HG03025 (cell line): ENCODE data around the gene ERICH3.

Source experiments
- ATAC-seq: cut with Tn5 transposase; IDR thresholded peaks from one replicate; pipeline ENCODE4 v1.9.1; 2021; ENCODE audit warnings: mild to moderate bottlenecking, moderate library complexity; ENCODE audit not compliant: unreplicated experiment, low FRiP score

The ERICH3 gene

GRCh38 chr1:74523873-74524480 is 149.6 kb downstream of the ERICH3 start:
- no peak for ATAC-seq

DNA sequence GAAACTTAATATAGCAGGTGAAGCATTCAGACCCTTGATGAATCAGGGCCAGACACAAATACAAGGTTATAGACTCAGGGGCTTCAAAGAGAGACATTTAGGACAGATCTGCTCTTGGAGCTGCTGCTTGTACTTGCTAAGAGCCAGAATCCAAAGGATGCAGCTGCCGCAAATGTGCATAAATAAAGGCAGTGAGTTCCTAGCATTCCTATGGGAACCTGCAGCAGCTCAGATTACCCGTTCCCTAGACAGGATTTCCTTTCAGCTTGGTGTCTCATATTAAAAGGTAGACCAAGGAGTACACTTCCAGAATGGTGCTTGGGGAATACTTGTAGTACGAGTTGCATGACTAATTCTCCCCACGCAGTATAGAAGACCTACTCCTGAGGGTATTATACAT is 151.4 kb downstream of the ERICH3 start:
- ATAC-seq: no peak
